Myocyte (in vitro differentiated cells): Measurements from ENCODE around the gene THAP11. TPM values are rescaled to one million over a fixed set of nuclear protein-coding genes. Genes with fewer than 3 reads are reported as not detected.
A peak's percentile ranks its signal among the peaks of the same experiment; 100 is the strongest.

Experiments
- DNase-seq: peaks from one replicate; pipeline ENCODE4 v3.0.0-alpha.2; 2012; ENCODE audit warnings: low read depth
- total RNA-seq: library from RNA; depleted of rRNA; stranded (reverse); fragments of >200 nt; gene quantifications from 2 replicates; pipeline ENCODE4 v1.2.3, GENCODE V29; 2014

THAP11 gene
- total RNA-seq, 1 donor from 2014 or later = 67.0 TPM

DNA sequence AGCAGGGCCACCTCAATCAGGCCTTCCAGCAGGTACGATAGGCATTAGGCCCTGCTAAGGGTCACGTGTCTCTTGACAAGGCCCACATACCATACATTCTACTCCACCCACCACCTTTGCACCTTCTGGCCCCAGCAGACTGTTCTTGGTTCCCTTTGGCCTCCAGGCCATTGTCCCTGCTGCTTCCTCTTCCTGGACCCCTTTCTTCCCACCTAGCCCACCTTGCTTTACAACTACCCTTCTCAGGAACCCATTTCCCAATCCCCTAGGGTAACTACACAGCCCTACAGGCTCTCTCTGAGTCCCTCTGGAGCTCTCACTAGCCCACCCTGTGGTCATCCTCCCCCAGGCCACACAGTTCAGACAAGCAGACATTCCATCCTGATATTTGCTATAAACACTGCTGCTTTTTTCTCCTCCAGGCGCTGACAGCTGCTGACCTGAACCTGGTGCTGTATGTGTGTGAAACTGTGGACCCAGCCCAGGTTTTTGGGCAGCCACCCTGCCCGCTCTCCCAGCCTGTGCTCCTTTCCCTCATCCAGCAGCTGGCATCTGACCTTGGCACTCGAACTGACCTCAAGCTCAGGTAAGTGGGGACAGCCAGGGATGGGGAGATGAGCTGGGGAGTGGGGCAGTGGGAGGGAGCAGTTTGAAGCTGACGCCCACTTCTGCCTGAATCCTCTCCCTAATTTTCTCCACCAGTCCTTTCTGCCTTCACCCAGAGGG lies 41.2 kb downstream of the THAP11 start:
- DNase-seq = no peak

DNA sequence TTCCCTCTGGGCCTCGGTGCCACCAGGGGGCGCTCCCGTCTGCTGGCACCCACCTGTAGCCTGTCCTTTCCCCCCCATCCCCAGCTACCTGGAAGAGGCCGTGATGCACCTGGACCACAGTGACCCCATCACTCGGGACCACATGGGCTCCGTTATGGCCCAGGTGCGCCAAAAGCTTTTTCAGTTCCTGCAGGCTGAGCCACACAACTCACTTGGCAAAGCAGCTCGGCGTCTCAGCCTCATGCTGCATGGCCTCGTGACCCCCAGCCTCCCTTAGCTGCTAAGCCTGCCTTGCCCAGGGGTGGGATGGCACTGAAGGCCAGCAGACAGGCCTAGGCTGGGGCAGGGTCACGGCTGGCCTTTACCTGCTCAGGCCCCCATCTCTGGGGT lies 41.7 kb downstream of the THAP11 start:
- DNase-seq = no peak

DNA sequence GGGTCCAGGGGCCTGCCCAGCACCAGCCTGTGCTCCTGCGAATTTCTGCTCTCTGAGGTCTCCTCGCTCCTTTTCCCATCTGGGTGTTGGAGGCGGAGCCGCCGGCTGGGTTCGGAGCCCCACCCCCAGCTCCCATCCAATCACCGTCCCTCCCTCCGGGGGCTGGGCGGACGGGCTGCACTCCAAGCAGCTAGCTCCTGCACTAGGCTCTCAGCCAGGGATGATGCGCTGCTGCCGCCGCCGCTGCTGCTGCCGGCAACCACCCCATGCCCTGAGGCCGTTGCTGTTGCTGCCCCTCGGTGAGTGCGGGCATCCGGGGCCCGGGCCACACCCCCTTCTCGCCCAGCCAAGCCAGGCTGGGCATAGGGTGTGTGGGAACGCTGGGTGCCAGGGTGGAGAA lies 42.6 kb downstream of the THAP11 start, which contains the start of gene NRN1L:
Gene NRN1L, plus strand, starts transcription at position 202 of the 400 bp plus-strand sequence. Its CDS starts 19 bp downstream, at position 221.
- DNase-seq = no peak

- no peak for DNase-seq
Observed at GRCh38 chr16:67885545-67885944, 43.4 kb downstream of the THAP11 start.

- no peak for DNase-seq
Observed at GRCh38 chr16:67885976-67886375, 43.9 kb downstream of the THAP11 start.

DNA sequence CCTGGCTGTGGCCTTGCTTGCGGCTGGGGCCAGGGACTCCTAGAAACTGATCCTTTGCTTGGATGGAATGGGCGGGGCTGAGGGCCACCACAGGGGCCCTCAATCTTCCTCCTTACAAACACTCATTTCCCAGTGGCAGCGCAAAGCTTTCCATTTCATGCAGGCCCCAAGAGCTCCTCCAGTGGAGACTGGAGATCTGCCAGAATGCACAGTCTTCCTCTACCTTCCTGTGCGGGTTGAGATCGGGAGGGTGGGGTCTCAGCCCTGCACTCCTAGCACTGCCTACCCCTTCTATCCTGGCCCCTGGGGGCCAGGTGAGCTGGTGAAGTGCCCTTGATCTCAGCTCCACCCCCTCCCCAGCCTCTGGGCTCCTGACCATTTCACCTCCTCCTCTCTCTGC lies 44.3 kb downstream of the THAP11 start:
- DNase-seq = no peak

- no peak for DNase-seq
Observed at GRCh38 chr16:67888331-67888730, 46.2 kb downstream of the THAP11 start.

- no peak for DNase-seq
Observed at GRCh38 chr16:67892375-67892774, 50.3 kb downstream of the THAP11 start.

DNA sequence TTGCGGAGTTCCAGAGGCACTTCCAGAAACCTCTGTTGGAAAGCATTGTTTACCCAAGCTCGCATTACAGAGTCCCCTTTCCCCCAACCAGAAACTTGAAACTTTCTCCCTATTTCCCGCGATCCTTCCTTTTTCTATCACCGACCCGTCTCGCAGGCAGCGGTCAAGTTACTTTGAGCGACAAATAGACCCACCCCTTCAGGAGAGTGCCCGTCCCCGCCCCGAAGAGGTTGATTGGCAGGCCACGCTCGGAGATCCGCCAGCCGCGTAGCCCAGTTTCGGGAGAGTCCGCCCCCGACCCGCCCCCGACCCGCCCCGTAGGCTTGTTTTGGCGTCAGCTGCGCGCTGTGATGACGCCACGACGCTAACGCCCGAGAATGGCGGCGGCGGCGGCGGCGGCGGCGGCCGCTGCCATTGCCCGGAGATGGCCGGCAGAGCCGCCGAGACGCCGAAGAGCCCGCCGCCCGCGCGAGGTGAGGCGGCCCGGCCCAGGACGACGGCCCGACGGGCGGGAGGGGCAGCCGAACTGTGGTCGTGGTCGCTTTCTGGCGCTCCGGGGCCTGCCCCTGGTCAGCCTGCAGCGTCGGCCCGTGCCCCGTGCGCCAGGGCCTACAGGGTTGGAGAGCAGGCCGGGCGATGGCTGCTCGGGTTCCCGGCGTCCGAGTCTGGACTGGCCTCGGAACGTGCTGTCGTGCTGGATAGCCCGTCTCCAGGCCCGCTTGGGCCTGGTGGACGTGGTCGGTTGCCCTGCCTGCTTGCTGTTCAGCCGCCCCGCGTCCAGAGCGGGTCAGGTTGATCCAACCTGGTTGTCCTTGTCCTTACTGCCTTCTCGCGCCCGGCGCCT lies 51.0 kb downstream of the THAP11 start, which contains the start of gene PSKH1:
Gene PSKH1, plus strand, starts transcription at position 356 of the 844 bp plus-strand sequence. CDS start 15,496 bp downstream, outside the sequence.
- DNase-seq = peak; percentile 96

Other genes with a start within 250 kb of the THAP11 start
- gene CARMIL2, start 197.2 kb upstream of the THAP11 start, total RNA-seq = 0.08 and 0.83 TPM in 2 replicates
- gene ACD, start 182.1 kb upstream of the THAP11 start, total RNA-seq = 15.8 and 17.5 TPM in 2 replicates
- gene PARD6A, start 181.4 kb upstream of the THAP11 start, total RNA-seq = 3.4 and 4.1 TPM in 2 replicates
- gene ENKD1, start 175.6 kb upstream of the THAP11 start, total RNA-seq = 11.1 and 12.7 TPM in 2 replicates
- gene C16orf86, start 175.5 kb upstream of the THAP11 start, total RNA-seq = 10.8 and 11.6 TPM in 2 replicates
- 10.5 and 11.2 TPM in 2 replicates for gene GFOD2, start 123.0 kb upstream of the THAP11 start, total RNA-seq
- gene RANBP10, start 35.8 kb upstream of the THAP11 start, total RNA-seq = 6.9 and 9.4 TPM in 2 replicates
- 1.1 and 4.5 TPM in 2 replicates for gene TSNAXIP1, start 35.4 kb upstream of the THAP11 start, total RNA-seq
- 120 and 182 TPM in 2 replicates for gene NUTF2, start 4.6 kb downstream of the THAP11 start, total RNA-seq
- gene CENPT, start 5.4 kb downstream of the THAP11 start, total RNA-seq = 48.3 and 63.7 TPM in 2 replicates
- 147 and 164 TPM in 2 replicates for gene EDC4, start 30.7 kb downstream of the THAP11 start, total RNA-seq
- 0.83 and 1.9 TPM in 2 replicates for gene NRN1L, start 42.6 kb downstream of the THAP11 start, total RNA-seq
- 9.4 and 10.6 TPM in 2 replicates for gene PSKH1, start 50.9 kb downstream of the THAP11 start, total RNA-seq
- gene CTRL, start 89.5 kb downstream of the THAP11 start, total RNA-seq = 0.42 and 1.3 TPM in 2 replicates
- 23.4 and 39.3 TPM in 2 replicates for gene PSMB10, start 94.5 kb downstream of the THAP11 start, total RNA-seq
- gene LCAT, start 101.8 kb downstream of the THAP11 start, total RNA-seq = 15.3 and 25.1 TPM in 2 replicates
- 85.9 and 98.3 TPM in 2 replicates for gene SLC12A4, start 126.3 kb downstream of the THAP11 start, total RNA-seq
- gene DPEP3, start 138.2 kb downstream of the THAP11 start, total RNA-seq = not detected in 2 replicates
- gene DPEP2, start 157.2 kb downstream of the THAP11 start, total RNA-seq = 0.05 TPM in 1 of 2 replicates, not detected in the other
- not detected in 2 replicates for gene DPEP2NB, start 173.6 kb downstream of the THAP11 start, total RNA-seq
- 11.1 and 14.1 TPM in 2 replicates for gene DDX28, start 180.9 kb downstream of the THAP11 start, total RNA-seq
- gene DUS2, start 181.0 kb downstream of the THAP11 start, total RNA-seq = 20.7 and 20.8 TPM in 2 replicates
- gene NFATC3, start 243.1 kb downstream of the THAP11 start, total RNA-seq = 36.7 and 40.8 TPM in 2 replicates